Hepatocyte (in vitro differentiated cells): ENCODE data around the gene CELSR1.

ENCODE experiments used
- EZH2 ChIP-seq: fragments of 200-600 bp; sonication (generic); IDR thresholded peaks from 2 replicates; pipeline ENCODE4 v1.6.1; 2016; ENCODE audit warnings: antibody characterized with exemption, mild to moderate bottlenecking, borderline replicate concordance
- TF ChIP-seq, protein P1 (sequence below): fragments of 200-600 bp; sonication (generic); IDR thresholded peaks from 2 replicates; pipeline ENCODE4 v1.5.1; 2016; ENCODE audit warnings: antibody characterized with exemption, mild to moderate bottlenecking; ENCODE audit not compliant: poor library complexity

DNA sequence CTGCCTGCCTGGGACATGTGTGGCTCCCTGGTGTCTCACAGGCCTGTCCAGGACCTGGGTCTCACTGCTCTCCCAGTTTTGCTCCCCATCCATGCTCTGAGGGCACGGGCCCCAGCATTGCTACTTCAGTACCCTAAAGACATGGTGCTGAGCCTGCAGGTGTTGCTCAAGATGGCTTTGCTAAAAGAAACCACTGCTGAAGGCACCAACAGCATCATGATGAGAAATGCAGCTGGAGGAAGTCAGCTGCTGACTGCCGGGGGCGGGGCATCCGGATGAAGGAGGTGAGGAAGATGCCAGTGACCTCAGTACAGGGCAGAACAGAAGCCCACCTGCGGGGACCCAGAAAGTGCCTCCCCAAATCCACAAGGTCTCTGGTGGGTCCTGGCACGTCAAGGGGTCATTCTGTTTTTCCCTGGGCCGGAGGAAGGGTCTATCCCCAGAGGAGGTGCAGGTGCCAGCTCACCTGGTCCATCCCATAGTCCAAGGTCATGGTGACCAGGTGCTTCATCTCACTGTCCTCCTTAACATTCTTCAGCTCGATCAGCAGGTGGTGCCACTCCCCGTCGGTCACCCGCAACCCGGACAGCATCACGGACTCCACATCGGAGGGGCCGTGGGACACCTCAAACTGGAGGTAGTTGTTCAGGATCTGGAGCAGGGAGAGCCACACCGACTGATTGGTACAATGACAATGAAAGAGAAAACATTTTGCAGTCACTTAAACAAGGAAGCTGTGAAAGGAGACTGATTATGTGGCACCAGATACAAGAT, 138.0 kb downstream of the CELSR1 start:
- TF ChIP-seq, protein P1, sequence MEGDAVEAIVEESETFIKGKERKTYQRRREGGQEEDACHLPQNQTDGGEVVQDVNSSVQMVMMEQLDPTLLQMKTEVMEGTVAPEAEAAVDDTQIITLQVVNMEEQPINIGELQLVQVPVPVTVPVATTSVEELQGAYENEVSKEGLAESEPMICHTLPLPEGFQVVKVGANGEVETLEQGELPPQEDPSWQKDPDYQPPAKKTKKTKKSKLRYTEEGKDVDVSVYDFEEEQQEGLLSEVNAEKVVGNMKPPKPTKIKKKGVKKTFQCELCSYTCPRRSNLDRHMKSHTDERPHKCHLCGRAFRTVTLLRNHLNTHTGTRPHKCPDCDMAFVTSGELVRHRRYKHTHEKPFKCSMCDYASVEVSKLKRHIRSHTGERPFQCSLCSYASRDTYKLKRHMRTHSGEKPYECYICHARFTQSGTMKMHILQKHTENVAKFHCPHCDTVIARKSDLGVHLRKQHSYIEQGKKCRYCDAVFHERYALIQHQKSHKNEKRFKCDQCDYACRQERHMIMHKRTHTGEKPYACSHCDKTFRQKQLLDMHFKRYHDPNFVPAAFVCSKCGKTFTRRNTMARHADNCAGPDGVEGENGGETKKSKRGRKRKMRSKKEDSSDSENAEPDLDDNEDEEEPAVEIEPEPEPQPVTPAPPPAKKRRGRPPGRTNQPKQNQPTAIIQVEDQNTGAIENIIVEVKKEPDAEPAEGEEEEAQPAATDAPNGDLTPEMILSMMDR: no peak
- TF ChIP-seq EZH2: no peak
